ENCODE measurements around the gene DBI.
"Not testable (repeated sequence)": the region's sequence is repeated elsewhere in the genome, so short reads cannot be mapped to it uniquely, and the experiment has no call there.

Gene DBI

DNA sequence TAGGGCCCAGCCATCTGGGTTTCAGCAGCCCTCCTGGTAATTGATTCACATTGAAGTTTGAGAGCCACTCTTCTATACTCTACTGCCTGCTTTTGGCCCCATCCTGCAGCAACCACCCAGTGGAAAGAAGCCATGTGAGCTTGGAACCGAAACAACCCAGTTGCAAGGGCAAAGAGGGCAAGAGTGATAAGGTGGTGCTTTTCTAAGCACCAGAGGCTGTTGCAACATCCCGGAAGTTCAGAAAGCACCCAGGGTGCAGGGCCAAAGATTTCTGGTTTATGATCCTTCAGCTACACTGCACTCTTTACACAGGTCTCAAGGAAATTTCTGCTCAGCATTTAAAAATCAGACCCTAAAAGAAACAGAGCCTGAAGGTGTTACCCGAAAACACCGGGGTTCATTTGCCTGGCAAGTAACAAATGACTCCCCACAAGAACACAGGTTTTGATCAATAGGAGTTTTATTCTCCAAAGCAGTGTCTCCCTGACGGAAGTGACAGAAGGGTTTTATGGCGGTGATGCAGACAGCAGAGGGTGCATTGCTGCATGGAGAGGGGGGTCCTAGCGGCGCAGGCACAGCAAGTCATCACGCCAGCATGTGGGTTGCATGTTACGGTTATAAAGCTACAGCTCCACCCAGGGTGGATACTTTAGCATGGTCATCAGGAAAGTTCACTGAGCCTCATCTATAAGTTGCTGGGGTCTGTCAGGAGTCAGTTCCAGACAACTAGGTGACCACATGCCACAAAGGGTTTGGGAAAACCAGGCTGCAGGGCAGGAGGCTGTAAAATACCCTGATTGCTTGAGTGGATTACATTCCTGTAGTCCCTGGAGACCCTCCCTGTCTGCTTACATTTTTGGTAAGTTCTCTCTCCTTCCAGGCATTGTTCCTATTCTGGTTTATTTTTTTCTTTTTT is 36.1 kb downstream of the DBI start:
- no peak for DNase-seq

DNA sequence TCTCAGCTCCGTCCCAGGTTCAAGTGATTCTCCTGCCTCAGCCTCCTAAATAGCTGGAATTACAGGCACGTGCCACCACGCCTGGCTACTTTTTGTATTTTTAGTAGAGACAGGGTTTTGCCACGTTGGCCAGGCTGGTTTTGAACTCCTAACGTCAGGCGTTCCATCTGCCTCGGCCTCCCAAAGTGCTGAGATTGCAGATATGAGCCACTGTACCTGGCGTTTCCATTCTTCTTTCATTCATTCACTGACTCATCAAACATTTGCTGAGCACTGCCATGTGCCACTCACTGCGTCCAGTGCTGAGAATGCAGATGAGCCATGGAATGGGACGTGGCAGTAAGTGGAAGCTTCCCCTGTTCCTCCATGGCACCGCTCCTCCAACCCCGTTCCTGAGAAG is 36.8 kb downstream of the DBI start:
- DNase-seq, result not testable (repeated sequence)

DNA sequence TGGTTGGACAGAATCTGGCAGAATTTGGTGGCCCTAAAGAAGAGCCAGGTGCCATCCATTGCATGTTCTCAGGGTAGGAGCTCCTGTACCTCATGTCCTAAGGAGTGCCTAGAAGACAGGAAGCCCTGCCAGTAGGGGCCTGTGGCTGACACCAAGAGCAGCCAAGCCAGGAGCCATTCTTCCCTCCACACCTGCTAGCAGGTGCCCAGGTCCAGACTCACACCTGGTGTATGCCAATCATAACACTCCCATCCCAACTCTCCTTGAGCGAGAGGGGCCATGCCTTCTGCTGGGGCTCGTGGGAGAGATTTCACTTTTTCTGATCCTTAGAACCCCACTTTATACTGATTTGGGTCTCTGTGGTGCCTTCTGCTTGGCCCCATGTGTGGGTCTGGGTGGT is 38.4 kb downstream of the DBI start:
- DNase-seq, result no peak

DNA sequence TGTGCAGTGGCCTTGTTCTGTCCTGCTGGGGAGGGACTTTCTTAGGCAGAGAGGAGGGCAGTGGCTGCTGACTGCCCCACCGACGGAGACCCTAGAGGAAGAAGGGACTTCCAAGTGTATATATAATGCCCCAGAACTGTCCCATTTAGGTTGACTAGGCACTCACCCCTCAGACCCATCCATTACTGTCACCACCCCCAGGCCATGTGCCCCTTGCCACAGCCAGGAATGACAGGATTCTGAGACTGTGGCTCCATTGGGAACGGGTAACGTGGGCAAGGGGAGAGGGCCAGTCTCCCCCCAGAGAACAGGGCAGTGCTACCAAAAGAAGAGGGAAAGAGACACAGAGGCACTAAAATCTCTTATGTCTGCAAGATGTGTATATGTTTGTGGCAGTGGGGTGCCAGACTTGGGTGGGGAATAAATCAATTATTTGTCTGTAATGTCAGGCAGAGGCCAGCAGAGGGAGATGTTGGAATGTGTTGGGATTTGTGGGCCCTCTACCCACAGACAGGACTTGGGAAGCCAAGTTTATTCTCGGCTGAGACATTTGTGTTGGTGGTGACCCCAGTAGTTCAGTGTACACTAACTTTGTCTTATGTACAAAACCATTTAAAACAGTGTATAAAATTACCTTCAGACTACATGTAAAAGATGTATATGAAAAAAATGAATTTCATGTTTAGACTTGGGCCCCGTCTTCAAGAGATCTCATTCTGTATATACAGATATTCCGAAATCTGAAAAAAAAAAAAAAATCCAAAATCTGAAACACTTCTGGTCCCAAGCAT is 40.8 kb downstream of the DBI start:
- peak; percentile 71 for DNase-seq

DNA sequence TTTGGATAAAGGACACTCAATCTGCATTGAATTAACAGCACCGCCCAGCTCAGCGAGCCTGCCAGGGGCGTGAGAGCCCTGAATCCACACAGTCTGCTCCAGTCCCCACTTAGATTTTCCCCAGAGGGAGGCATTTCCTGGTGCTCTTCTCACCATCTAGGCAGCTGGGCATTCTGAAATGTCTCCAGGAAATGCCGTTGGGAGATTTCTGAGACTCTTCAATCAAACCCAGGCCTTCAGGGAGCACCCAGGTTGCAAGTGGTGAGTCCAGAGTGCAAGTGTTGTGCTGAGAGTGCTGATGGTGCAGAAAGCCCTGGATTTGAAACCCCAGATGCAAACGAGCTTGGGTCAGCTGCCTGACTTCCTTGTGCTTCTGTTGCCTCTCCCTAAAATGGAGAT is 41.4 kb downstream of the DBI start:
- no peak for DNase-seq

DNA sequence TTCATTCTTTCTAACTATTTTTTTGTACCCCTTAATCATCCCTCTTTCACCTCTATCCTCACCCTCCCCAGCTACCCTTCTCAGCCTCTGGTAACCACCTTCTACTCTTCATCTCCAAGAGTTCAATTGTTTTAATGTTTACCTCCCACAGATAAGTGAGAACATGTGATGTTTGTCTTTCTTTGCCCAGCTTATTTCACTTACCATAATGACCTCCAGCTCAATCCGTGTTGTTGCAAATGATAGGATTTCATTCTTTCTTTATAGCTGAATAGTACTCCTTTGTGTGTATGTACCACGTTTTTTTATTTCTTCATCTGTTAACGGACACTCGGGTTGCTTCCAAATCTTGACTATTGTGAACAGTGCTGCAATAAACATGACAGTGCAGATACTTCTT is 42.7 kb downstream of the DBI start:
- no peak for DNase-seq

DNA sequence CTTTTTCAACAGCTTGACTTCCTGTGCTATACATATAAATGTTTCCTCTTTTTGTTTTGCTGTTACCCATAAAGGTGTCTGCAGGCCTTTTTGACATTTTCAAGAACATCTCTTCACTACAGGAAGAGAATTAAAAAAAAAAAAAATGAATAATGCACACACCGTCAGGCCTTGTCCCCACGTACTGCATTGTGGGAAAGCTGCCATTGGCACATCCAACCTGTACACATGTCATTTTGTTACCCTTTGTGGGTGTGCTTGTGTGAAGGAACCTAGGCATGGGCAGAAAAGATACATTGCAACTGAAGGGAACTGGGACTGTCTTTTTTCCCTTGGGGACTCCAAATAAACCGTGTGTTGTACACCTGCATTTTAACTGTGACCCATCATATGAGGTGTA is 48.1 kb downstream of the DBI start:
- no peak for DNase-seq

DNA sequence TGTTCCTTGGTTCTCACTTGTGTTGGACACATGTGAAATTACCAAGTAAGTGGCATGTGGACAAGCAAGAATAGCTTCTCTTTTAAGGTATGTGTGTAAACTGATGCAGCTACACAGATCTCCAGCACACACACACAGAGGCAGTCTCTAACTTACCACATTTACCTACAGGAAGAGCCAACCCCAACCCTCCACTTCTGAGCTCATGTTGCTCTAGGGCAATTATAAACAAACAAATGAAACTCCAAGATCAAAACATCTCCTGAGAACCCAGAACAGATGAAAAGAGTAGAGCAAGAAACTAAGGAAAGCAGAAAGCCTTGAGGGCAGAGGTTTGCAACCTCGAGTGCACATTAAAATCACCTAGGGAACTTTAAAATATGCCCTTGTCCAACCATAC is 48.9 kb downstream of the DBI start:
- DNase-seq, result no peak

DNA sequence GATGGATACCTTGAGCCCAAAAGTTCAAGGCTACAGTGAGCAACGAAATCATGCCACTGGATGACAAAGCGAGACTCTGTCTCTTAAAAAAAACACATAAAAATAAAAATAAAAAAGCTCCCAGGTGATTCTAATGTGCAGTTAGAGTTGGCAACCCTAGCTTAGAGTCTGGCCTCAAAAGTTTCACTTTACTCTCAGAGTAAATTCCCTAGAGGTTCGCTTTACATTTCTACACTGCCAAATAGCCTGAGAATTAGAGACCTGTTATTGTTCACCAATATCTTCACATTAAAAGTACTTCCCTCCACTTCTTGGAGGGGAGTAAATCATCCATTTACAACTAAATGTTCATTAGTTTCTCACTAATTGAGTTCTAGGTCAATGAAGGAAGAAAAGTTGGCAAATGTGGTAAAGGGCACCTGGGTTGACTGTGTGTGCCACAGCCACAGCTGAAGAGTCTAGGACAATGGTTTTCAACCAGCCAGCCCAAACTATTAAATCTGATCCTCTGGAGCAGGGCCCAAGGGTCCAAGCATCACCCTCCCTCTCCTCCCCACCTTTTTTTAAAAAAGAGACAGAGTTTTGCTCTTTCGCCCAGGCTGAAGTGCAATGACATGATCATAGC is 49.6 kb downstream of the DBI start:
- DNase-seq, result no peak

DNA sequence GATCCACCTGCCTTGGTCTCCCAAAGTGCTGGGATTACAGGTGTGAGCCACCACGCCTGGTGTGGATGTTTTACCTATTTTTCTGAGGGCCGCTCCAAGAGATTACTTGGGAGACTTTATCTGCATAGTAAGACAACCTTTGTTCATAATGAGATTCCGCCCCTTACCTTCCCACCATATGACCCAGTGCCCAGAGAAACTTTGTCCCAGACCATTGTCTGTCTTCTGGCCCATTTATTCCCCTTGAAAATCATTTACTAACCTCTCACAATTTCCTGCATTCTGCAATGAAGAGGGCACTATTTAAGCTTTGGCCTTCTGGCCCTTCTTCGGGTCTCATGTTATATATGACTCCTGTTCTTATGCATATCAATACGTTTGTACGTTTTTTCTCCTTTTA is 51.1 kb downstream of the DBI start:
- no peak for DNase-seq

DNA sequence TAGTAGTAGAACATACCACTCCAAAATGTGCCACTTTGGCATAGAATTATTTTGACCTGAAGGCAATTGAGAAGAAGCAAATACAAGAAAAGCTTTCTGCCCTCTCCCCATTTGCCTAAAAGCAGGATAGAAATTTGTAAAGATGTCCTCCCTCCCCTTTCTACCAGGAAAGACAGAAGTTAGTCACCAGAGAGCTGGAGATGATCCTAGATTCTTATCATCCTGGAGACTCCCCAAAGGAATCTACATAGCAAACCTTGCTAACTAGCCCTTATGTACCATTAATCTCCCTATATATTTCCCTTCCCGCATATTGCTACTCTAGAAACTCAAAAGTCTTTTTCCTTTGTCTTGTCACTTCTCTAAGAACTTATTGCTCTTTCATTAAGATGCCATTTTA is 52.3 kb downstream of the DBI start:
- DNase-seq, result no peak

DNA sequence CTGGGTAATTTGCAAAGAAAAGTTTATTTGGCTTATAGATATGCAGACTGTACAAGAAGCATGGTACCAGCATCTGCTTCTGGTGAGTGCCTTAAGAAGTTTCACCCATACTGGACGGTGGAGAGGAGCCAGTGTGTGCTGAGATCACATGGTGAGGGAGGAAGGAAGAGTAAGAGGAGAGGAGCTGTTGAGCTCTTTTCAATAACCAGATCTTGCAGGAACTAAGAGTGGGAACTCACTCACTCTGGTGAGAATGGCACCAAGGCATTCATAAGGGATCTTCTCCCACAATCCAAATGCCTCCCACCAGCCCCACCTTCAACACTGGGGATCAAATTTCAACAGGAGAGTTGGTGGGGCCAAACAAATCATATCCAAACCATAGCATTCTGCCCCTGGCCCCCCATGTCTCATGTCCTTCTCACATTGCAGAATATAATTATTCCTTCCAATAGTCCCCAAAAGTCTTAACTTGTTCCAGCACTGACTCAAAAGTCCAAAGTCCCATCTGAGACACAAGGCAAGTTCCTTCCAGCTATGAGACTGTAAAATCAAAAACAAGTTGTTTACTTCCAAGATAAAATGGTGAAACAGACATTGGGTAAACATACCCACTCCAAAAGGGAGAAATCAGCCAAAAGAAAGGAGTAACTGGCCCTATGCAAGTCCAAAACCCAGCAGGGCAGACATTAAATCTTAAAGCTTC is 53.2 kb downstream of the DBI start:
- DNase-seq, result no peak

DNA sequence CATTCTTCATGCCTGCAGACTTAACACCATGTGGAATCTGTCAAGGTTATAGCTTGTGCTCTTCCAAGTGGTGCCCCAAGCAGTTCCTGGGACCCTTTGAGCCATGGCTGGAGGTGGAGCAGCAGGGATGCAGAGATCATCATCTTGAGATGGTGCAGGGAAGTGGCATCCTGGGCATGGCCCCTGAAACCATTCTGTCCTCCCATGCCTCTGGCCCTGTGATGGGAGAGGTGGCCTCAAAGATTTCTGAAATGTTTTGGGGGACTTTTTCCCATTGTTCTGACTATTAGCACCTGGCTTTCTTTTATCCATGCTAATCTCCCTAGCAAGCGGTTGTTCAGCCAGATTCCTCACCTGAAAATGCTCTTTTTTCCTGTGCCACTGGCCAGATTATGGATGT is 54.5 kb downstream of the DBI start:
- DNase-seq, result no peak

DNA sequence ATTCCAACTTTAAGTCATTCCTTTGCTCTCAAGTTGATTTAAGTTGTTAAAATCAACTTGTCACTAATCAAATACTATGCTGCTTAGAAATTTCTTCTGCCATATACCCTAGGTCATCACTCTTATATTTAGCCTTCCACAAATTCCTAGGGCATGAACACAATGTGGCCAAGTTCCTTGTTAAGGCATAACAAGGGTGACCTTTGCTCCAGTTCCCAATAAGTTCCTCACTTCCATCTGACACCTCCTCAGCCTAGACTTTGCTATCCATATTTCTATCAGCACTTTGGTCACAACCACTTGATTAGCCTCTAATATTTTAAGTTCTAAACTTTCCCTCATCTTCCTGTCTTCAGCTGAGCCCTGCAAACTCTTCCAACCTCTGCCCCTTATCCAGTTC is 55.0 kb downstream of the DBI start:
- DNase-seq, result no peak

Measured in inflammatory macrophage (primary cell).